Pulmonary artery endothelial cell (primary cell): Measurements from ENCODE around the gene A1BG. TPM values are rescaled to one million over a fixed set of nuclear protein-coding genes. Genes with fewer than 3 reads are reported as not detected.

Experiments
- DNase-seq: peaks from one replicate; pipeline ENCODE4 v3.0.0-alpha.2; 2011; ENCODE audit warnings: low read depth, low spot score
- total RNA-seq: library from RNA; depleted of rRNA; stranded (reverse); fragments of >200 nt; gene quantifications from 2 replicates; pipeline ENCODE4 v1.2.3, GENCODE V29; 2014

A1BG gene
- total RNA-seq: 2.2 and 5.3 TPM in 2 replicates

DNA sequence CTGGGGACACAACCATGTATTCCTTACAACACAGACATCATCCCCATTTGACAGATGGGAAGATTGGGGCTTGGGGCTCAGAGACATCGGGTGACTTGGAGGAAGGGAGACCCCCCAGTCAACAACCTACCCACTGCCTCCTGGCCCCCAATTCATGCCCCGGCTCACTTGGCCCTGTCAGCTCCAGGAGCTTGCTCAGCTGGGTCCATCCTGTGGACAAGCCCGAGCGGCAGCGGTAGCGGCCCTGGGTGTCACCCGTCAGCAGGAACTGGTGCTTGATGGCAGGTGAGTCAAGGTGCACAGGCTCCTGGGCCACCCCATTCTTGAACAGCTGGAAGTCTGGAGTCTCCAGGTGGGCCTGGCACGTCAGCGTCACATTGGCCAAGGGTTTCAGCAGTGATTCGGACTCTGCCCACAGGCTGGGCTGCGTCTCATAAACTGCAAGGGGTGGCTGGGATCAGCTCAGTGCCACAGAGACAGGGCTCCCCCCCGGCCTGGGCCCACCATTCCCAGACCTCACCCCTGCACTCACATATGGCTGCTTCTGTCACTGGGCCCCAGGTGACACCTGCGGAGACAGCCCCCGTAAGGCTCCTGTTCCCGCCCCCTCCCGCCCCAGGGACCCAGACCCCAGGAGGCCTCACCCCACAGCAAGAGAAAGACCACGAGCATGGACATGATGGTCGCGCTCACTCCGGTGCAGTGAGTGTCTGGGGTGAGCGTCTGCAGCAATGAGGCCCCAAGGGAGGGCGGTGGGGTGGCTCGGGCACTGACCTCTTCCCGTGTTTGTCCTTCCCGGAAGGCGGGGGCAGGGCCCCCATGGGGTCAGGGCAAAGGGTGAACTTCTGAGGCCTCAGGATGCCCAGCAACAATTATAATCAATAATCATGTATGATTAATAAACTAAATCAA lies at the start of gene A1BG:
A1BG (minus strand) TSS at position 733 of the 912 bp plus-strand sequence; CDS start at position 678, 55 bp downstream.
- DNase-seq: no peak

- no peak for DNase-seq
These were observed 48.6 kb upstream of the A1BG start for GRCh38 chr19:58401840-58402421.

- DNase-seq: peak; percentile 98
These were observed 47.9 kb upstream of the A1BG start for GRCh38 chr19:58400916-58401839.

DNA sequence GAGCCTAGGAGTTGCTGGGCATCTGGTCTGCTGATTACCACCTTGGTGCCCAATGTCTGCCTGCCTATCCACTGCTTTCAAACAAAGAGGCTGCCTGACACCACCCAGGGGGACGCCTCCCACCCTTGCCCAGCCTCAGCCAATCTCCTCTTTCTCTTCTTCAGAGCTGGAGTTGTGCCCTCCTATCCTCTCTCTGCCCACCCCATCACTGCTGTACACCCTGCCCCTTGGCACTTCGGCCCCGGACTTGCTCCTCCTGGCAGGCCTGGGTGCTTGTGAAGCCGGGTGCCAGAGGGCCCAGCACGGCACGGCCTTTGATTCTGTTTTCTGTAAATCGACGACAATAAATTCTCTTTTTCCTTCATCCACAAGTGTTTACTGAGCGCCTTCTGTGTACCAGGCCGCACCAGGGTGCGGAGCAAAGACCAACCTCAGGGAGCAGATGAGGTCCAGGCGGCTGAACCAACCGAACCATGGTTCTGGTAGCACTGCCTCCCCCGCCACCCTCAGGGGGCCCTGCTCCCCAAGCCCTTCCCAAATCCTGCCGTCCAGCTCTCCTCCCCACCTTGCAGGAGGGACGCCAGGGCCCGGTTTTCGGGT lies 47.1 kb upstream of the A1BG start:
- DNase-seq: no peak

GRCh38 chr19:58399903-58400302 lies 46.6 kb upstream of the A1BG start:
- DNase-seq: no peak

GRCh38 chr19:58398545-58398944 lies 45.3 kb upstream of the A1BG start:
- no peak for DNase-seq

GRCh38 chr19:58398087-58398486 lies 44.8 kb upstream of the A1BG start:
- no peak for DNase-seq

GRCh38 chr19:58397533-58398037 lies 44.3 kb upstream of the A1BG start:
- no peak for DNase-seq

GRCh38 chr19:58396691-58397532 lies 43.6 kb upstream of the A1BG start:
- DNase-seq: no peak

DNA sequence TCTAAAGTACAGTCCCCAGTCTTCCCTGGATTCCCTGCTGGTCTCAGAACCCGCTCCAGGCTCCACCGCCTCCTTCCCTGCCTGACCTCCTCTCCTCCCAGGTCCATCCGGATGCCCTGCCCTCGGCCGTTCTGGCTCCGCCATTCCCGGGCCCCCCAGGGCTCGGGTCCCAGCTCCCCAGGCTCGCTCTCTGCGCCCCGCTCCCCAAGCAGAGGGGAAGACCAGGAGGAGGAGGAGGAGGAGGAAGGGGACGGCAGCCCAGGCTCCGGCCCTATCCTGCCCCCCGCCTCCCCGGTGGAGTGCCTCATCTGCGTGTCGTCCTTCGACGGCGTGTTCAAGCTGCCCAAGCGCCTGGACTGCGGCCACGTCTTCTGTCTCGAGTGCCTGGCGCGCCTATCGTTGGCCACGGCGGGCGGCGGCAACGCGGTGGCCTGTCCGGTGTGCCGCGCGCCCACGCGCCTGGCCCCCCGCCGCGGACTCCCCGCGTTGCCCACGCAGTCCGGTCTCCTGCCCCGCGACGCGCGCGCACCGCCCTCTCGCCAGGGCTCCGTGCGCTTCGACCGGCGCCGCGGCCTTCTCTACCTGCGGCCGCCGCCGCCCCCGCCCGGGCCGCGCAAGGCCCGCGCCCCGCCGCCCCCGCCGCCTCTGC lies 42.8 kb upstream of the A1BG start:
- no peak for DNase-seq

GRCh38 chr19:58395220-58395978 lies 42.1 kb upstream of the A1BG start, which contains the start of gene RNF225:
TSS of gene RNF225 (plus strand) at chr19:58395656. CDS start at chr19:58396090, 434 bp downstream.
- DNase-seq: no peak

DNA sequence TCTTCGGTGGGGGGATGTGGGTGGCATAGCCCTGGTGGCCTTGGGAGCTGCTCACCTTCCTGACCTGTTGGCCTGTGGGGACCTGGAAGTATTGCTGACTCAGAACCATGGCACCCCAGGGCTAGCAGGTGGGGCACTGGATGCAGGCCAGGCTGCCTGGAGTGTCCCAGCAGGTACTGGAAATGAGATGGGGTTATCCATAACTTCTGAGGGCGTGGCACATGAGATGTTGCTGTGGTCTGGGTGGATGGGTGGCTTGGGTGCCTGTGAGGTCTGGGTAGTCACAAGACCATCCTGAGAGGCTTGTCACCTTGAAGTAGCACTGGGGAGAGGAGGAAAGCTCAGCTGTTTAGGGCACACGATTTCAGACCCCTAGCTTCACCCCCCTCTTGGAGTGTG lies 41.5 kb upstream of the A1BG start:
- no peak for DNase-seq

DNA sequence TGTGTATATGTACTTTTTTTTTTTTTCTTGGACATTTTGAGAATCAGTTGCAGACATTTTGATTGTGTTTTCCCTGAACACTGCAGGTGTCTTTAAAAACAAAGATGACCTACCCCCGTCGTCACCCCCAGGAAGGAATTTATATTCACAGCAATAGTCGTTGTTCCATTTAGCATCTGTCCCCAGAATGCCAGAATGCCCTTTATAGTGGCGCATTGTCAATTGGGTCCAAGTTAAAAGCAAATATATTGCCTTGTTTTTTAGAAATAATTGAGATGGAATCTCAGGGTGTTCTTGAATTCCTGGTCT lies 40.4 kb upstream of the A1BG start:
- DNase-seq: no peak

DNA sequence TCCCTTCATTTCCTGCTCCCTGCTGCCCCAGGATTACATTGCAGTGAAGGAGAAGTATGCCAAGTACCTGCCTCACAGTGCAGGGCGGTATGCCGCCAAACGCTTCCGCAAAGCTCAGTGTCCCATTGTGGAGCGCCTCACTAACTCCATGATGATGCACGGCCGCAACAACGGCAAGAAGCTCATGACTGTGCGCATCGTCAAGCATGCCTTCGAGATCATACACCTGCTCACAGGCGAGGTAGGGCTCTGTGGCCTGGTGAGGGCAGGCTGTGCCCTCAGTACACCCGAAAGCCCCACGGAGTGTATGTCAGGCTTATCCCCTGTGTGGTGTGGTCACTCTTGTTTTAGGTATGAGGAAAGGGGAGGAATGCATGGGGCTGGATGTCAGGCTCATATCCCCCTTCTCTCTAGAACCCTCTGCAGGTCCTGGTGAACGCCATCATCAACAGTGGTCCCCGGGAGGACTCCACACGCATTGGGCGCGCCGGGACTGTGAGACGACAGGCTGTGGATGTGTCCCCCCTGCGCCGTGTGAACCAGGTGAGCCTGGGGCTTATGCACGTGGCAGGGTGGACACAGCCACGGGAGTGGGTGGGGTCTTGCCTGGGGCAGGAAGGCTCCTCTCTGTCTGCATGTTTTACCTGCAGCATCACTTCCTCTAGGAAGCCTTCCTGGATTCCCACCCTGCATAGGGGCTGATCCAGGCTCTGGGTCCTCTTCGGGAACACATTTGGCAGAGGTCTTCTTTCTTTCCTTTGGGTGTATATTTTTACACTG lies 39.8 kb upstream of the A1BG start:
- DNase-seq: no peak

- DNase-seq: no peak
These were observed 34.9 kb upstream of the A1BG start for GRCh38 chr19:58388175-58388526.

GRCh38 chr19:58387338-58388174 lies 34.3 kb upstream of the A1BG start:
- no peak for DNase-seq

- peak; percentile 95 for DNase-seq
These were observed 33.5 kb upstream of the A1BG start, which contains the start of gene RPS5 for GRCh38 chr19:58386576-58387337. TSS of gene RPS5 (plus strand) at chr19:58387269. CDS start at chr19:58388138, 869 bp downstream.
